CD4-positive, alpha-beta T cell treated with Interleukin-21 for 1 hour (primary cell): ENCODE results near the gene EPHX1.
"Not testable (repeated sequence)": the region's sequence is repeated elsewhere in the genome, so short reads cannot be mapped to it uniquely, and the experiment has no call there.

Source experiments
- DNase-seq: peaks from one replicate; pipeline ENCODE4 v3.0.0-alpha.2; 2020

Gene EPHX1

GRCh38 chr1:225777583-225778336 lies 32.2 kb upstream of the EPHX1 start, which contains the start of gene SRP9:
TSS of gene SRP9 (plus strand) at chr1:225777826. CDS start at chr1:225777941, 115 bp downstream.
- DNase-seq = peak; percentile 99

GRCh38 chr1:225778337-225778669 lies 31.6 kb upstream of the EPHX1 start:
- DNase-seq = no peak

GRCh38 chr1:225779165-225779564 lies 30.8 kb upstream of the EPHX1 start:
- DNase-seq = not testable (repeated sequence)

- DNase-seq = no peak
Measured at GRCh38 chr1:225780134-225780533, 29.8 kb upstream of the EPHX1 start.

DNA sequence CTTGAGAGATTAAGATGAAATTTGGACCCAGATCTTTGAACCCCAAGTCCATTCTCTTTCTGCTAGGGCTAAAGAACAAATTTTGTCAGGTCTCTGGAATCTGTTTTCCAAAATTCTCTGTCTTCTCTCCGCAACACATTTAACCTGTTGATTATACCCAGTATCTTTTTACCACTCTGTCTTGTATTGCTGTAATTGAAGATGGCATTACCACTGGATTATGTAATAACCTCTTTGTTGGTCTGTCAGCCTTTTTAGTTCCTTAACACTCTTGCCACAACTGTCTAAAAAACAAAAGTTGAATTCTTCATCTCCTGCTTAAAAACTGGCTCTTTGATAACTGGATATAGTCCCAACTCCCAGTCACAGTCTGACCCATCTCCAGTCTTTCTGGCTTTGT lies 29.3 kb upstream of the EPHX1 start:
- no peak for DNase-seq

DNA sequence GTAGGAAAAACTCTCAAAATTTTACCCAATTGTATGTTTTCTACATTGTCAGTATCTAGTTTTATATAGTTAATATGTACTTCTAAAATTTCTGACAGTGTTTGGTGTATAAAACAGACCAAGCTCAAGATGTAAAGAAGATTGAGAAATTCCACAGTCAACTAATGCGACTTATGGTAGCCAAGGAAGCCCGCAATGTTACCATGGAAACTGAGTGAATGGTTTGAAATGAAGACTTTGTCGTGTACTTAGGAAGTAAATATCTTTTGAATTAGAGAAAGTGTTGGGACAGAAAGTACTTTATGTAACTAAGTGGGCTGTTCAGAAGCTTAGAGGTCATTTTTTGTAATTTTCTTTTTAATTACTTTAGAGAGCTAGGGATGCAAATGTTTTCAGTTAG lies 20.8 kb upstream of the EPHX1 start:
- DNase-seq = not testable (repeated sequence)

DNA sequence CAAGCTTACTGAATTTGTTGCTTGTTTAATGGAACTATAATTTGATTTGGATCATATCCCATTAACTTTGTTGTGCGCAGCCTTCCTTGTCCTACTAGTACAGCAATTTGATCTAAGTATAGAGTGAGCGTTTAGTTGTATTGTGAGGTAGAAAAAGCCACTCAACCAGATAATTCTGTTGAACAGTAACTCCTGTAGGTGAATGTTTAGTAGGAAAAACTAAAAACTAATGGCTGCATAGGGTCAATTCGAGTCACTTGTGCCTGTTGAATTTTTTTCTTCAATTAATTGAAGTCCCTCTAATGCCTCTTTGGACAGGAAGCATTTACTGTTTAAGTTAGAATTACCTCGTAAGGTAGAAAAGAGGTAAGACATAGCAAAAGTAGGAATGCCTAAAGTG lies 15.0 kb upstream of the EPHX1 start:
- no peak for DNase-seq

DNA sequence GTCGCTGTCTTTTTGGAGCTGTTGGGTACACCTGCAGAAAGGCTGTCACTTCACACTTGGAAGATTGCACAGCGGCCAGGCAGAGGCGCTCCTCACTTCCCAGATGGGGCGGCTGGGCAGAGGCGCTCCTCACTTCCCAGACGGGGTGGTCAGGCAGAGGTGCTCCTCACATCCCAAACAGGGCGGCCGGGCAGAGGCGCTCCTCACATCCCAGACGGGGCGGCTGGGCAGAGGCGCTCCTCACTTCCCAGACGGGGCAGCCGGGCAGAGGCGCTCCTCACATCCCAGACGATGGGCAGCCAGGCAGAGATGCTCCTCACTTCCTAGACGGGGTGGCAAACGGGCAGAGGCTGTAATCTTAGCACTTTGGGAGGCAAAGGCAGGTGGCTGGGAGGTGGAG lies 13.8 kb upstream of the EPHX1 start:
- DNase-seq = not testable (repeated sequence)

GRCh38 chr1:225801146-225801545 lies 8.8 kb upstream of the EPHX1 start:
- not testable (repeated sequence) for DNase-seq

DNA sequence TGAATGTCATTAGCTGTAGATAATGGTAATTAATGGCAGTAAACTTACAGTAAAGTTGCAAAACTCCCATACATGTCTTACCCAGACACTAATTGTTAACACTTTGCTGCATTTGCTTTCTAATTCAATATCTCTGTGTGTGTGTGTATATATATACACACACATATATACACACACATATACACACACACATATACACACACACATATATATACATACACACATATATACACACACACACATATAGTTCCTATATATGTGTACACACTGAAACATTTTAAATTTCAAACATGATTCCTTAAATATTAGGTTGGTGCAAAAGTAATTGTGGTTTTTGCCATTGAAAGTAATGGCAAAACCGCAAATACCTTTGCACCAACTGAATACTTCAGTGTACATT lies 3.7 kb upstream of the EPHX1 start:
- DNase-seq = no peak

GRCh38 chr1:225806736-225807135 lies 3.2 kb upstream of the EPHX1 start:
- not testable (repeated sequence) for DNase-seq

DNA sequence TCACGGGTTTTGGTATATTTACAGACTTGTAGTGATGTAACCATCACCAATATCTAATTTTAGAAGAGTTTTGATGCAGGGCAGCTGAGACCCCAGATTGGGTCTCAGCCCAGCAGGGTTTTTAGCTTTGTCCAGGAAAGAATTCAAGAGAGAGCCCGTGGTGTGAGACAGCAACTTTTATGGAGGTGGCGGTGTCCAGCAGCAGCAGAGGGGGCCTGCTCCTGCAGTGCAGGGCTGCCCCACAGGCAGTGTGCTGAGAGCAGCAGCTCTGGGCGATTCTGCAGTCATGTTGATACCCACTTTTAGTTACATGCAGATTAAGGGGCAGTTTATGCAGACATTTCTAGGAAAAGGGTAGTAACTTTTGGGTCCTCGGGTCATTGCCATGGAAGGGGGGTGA lies 1.8 kb upstream of the EPHX1 start:
- DNase-seq = no peak

DNA sequence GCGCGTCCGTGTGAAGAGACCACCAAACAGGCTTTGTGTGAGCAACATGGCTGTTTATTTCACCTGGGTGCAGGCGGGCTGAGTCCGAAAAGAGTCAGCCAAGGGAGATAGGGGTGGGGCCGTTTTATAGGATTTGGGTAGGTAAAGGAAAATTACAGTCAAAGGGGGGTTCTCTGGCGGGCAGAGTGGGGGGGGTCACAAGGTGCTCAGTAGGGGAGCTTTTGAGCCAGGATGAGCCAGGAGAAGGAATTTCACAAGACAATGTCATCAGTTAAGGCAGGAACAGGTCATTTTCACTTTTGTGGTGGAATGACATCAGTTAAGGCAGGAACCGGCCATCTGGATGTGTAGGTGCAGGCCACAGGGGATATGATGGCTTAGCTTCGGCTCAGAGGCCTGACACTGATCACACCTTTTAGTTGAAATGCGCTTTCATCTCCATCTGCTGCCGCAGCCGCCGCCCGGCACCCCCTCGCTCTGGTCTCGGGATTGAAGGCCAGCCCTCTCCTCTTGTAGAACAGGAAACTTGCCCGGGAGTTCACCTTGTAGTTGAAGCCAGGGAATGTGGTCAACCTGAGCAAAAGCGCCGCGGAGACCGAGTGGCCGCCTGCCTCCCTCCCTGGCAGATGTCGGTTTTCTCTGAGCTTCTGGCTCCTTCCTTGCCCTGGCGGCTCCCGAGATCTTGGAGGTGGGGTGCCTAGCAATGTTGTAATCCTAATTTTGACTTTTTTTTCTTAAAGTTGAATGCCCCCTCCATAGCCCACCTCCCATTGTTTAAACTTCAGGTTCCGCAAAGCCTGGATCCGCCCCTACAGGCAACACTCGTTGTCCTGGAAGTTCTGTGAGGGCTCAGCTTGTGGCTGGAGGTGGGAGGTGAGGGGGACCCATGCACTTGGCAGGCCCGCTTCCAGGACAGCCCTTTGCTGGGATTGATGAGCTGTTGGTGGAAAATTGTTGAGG lies 935 bp downstream of the EPHX1 start:
- DNase-seq = not testable (repeated sequence)

- DNase-seq = no peak
Measured at GRCh38 chr1:225811622-225812487, 1.9 kb downstream of the EPHX1 start.

- DNase-seq = no peak
Measured at GRCh38 chr1:225812488-225813213, 2.7 kb downstream of the EPHX1 start.

DNA sequence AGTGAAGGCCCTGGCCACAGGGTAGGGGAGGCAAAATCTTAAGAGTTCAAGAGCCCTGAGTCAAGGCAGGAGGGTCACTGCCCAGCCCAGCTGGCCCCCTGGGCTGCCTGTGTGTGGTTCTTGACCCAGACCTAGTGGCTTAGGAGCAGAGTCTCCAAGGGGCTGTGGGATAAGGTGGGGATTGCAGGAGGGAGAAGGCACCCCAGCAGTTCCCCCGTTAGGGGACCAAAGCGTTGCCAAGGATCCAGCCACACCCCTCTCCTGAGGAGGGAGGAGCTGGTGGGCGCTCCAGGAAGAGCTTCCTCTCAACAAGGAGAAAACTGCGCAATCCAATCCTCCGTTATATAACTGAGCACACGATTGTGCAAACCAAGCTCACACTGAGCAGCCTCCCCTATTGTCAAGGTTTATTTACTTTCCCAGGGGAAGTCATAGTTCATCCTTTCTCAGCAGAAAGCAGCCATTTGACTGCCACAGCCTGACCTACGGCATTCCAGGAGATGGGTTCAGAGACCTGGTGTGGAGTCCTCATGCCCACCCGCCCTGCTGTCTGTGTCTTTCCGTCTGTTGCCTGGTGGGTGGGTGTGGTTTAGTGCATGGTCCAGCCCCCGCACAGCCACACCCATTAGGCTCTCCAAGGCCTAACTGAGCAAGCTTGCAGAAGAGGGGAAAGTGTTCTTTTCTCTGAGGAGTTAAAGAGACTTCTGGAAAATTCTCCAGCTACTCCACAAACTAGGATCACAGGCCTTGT lies 3.5 kb downstream of the EPHX1 start:
- no peak for DNase-seq

DNA sequence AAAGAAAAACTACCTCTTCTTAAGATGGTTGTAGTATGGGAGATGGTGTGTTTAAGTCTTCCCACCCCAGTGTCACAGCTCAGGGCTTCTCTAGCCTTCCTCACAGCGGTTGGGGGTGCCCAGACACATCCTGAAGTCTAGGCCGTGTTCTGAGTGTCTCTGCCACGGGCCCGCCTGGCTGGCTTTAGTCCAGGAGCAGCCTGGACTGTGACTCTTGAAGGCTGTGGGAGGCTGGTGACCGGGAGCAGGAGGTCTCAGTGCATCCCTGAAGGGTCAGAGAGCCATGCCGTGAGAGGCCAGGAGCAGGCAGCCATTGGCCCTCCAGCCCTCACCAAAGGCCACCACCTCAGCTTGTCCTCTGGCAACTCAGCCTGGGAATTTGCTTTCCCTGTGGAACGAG lies 4.5 kb downstream of the EPHX1 start:
- DNase-seq = no peak

GRCh38 chr1:225815090-225815489 lies 5.2 kb downstream of the EPHX1 start:
- DNase-seq = not testable (repeated sequence)

- no peak for DNase-seq
Measured at GRCh38 chr1:225815526-225816178, 5.7 kb downstream of the EPHX1 start.

GRCh38 chr1:225816643-225817538 lies 7.0 kb downstream of the EPHX1 start:
- no peak for DNase-seq
